Esophagus muscularis mucosa (tissue), 4 donors: ENCODE results near the gene DBN1.

Experiments
- EP300 ChIP-seq: sonication (generic); formaldehyde crosslinking; IDR thresholded peaks from one replicate; pipeline ENCODE4 v1.6.1; 2017; ENCODE audit warnings: antibody characterized with exemption
- POLR2A ChIP-seq: fragments of 450-650 bp; IDR thresholded peaks from one replicate; pipeline ENCODE4 v1.6.1; 2017; ENCODE audit warnings: antibody characterized with exemption, moderate library complexity, mild to moderate bottlenecking, low read depth
- POLR2AphosphoS5 ChIP-seq, 2 donors: sonication (generic); formaldehyde crosslinking; IDR thresholded peaks; one replicate each; pipeline ENCODE4 v1.6.1; 2017; ENCODE audit warnings: antibody characterized with exemption in 2 of 2
- TF ChIP-seq, protein P1 (sequence below), 3 experiments: fragments of 200-600 bp in 2 of 3; fragments of 450-650 bp in 1 of 3; sonication (generic) in 2 of 3; IDR thresholded peaks; one replicate each; pipeline ENCODE4 v1.5.1; 2017 to 2019; ENCODE audit warnings: antibody characterized with exemption in 3 of 3, mild to moderate bottlenecking in 2 of 3, moderate library complexity in 1 of 3

DNA sequence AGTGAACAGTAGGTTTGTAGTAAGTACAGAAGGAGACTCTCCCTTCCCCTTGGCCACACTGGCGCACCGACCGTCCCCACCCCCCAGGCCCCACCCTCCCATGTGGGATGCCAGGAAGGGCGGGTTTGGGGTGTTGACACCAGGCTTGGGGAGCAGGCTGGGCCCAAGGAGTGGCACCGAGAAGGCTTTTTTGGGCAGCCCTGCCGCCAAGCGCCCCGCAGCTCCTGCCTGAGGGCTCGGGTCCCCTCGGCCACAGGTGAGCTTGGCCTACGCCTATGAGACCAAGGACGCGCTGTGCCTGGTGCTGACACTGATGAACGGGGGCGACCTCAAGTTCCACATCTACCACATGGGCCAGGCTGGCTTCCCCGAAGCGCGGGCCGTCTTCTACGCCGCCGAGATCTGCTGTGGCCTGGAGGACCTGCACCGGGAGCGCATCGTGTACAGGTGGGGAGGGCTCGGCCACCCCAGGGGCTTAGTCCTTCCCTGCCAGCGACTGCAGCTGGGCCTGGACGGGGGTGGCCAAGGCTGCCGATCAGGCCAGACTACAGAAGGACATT lies 39.7 kb downstream of the DBN1 start:
- TF ChIP-seq, protein P1, sequence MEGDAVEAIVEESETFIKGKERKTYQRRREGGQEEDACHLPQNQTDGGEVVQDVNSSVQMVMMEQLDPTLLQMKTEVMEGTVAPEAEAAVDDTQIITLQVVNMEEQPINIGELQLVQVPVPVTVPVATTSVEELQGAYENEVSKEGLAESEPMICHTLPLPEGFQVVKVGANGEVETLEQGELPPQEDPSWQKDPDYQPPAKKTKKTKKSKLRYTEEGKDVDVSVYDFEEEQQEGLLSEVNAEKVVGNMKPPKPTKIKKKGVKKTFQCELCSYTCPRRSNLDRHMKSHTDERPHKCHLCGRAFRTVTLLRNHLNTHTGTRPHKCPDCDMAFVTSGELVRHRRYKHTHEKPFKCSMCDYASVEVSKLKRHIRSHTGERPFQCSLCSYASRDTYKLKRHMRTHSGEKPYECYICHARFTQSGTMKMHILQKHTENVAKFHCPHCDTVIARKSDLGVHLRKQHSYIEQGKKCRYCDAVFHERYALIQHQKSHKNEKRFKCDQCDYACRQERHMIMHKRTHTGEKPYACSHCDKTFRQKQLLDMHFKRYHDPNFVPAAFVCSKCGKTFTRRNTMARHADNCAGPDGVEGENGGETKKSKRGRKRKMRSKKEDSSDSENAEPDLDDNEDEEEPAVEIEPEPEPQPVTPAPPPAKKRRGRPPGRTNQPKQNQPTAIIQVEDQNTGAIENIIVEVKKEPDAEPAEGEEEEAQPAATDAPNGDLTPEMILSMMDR (IDR thresholded peaks at IDR 0.05) = no peak
- TF ChIP-seq POLR2AphosphoS5 (IDR thresholded peaks at IDR 0.05) (no peak), POLR2A (no peak), EP300 (no peak)
